SK-N-SH (cell line): ENCODE data around the gene AP2A1. TPM values are rescaled to one million over a fixed set of nuclear protein-coding genes. Genes with fewer than 3 reads are reported as not detected.

Source experiments
- CTCF ChIA-PET: fragments of 300-600, 350-600 bp; formaldehyde crosslinking; extraction: SDS; loops from one replicate; lab custom pipeline; 2021; lab: Yijun Ruan, JAX
- POLR2A ChIA-PET: fragments of 350-600 bp; sonication (Branson Sonifier 250); formaldehyde crosslinking; extraction: SDS; loops from one replicate; lab custom pipeline; 2020; ENCODE audit warnings: antibody characterized with exemption, inconsistent platforms; lab: Yijun Ruan, JAX
- DNase-seq: peaks from one replicate; pipeline ENCODE4 v3.0.0; 2012
- H2AFZ ChIP-seq: fragments of 200-600 bp; sonication (generic); 2 replicates; pipeline ENCODE4 v1.8.1; 2016; ENCODE audit warnings: antibody characterized with exemption, mild to moderate bottlenecking, low read depth
- H3F3A ChIP-seq: fragments of 200-600 bp; sonication (generic); replicated peaks from 2 replicates; pipeline ENCODE3; 2016; ENCODE audit warnings: antibody characterized with exemption, mild to moderate bottlenecking; ENCODE audit not compliant: insufficient read depth
- H3K27ac ChIP-seq, 2 experiments: fragments of 200-500 bp in 1 of 2; fragments of 200-600 bp in 1 of 2; sonication (Bioruptor generic) in 1 of 2; sonication (generic), shearing (Covaris generic) in 1 of 2; 2 replicates each; pipeline versions ENCODE4 v1.5.1 to v1.6.1; 2014 to 2016; ENCODE audit warnings: low read depth in 2 of 2, inconsistent platforms in 1 of 2, low read length in 1 of 2, mild to moderate bottlenecking in 1 of 2, mixed read lengths in 1 of 2
- H3K27me3 ChIP-seq: fragments of 200-600 bp; sonication (generic), shearing (Covaris generic); 2 replicates; pipeline ENCODE4 v1.6.1; 2016; ENCODE audit warnings: mixed run types; ENCODE audit not compliant: insufficient read depth
- H3K36me3 ChIP-seq, 2 experiments: fragments of 200-500 bp in 1 of 2; fragments of 200-600 bp in 1 of 2; sonication (Bioruptor generic) in 1 of 2; sonication (generic) in 1 of 2; replicated peaks in 1 of 2; 2 replicates each; pipeline versions ENCODE3 to v1.5.1; 2014 to 2016; ENCODE audit warnings: low read length in 1 of 2, mild to moderate bottlenecking in 1 of 2; ENCODE audit not compliant: insufficient read depth in 2 of 2, control insufficient read depth in 1 of 2
- H3K4me1 ChIP-seq, 2 experiments: fragments of 200-500 bp in 1 of 2; fragments of 200-600 bp in 1 of 2; sonication (Bioruptor generic) in 1 of 2; sonication (generic), shearing (Covaris generic) in 1 of 2; 2 replicates each; pipeline versions ENCODE4 v1.5.1 to v1.6.1; 2014 to 2016; ENCODE audit warnings: low read depth in 1 of 2, low read length in 1 of 2, mixed run types in 1 of 2; ENCODE audit not compliant: insufficient read depth in 2 of 2, control insufficient read depth in 1 of 2
- H3K4me2 ChIP-seq: fragments of 200-600 bp; sonication (generic), shearing (Covaris generic); 2 replicates; pipeline ENCODE4 v1.6.1; 2017; ENCODE audit warnings: mixed run types
- H3K4me3 ChIP-seq, 2 experiments: fragments of 200-500 bp in 1 of 2; fragments of 200-600 bp in 1 of 2; sonication (Bioruptor generic) in 1 of 2; sonication (generic), shearing (Covaris generic) in 1 of 2; 2 replicates each; pipeline versions ENCODE4 v1.5.1 to v1.8.1; 2014 to 2016; ENCODE audit warnings: low read depth in 2 of 2, inconsistent platforms in 1 of 2, low read length in 1 of 2, mild to moderate bottlenecking in 1 of 2, mixed read lengths in 1 of 2, moderate library complexity in 1 of 2
- H3K79me2 ChIP-seq: fragments of 200-600 bp; sonication (generic); 2 replicates; pipeline ENCODE4 v1.8.1; 2017; ENCODE audit warnings: mild to moderate bottlenecking; ENCODE audit not compliant: insufficient read depth
- H3K9ac ChIP-seq: fragments of 200-600 bp; sonication (generic); 2 replicates; pipeline ENCODE4 v1.6.1; 2017; ENCODE audit warnings: mixed run types
- H3K9me2 ChIP-seq: fragments of 200-600 bp; sonication (generic); 2 replicates; pipeline ENCODE4 v1.6.1; 2017; ENCODE audit warnings: mixed run types
- H3K9me3 ChIP-seq: fragments of 200-600 bp; sonication (generic); 2 replicates; pipeline ENCODE4 v1.6.1; 2017; ENCODE audit warnings: mixed run types, mild to moderate bottlenecking, moderate library complexity
- H4K20me1 ChIP-seq: fragments of 200-600 bp; sonication (generic); 2 replicates; pipeline ENCODE4 v1.6.1; 2017; ENCODE audit warnings: mild to moderate bottlenecking, mixed run types; ENCODE audit not compliant: insufficient read depth
- CHD2 ChIP-seq: fragments of 150-350 bp; IDR thresholded peaks from 2 replicates; pipeline ENCODE4 v1.6.1; 2018; ENCODE audit warnings: low read length; ENCODE audit not compliant: partially characterized antibody
- ELF1 ChIP-seq: IDR thresholded peaks from 2 replicates; pipeline ENCODE4 v1.4.0; 2012
- FOXJ3 ChIP-seq: sonication (generic); formaldehyde crosslinking; IDR thresholded peaks from 2 replicates; pipeline ENCODE4 v1.5.1; 2020; ENCODE audit warnings: mild to moderate bottlenecking, missing genetic modification reagents
- MEF2A ChIP-seq: IDR thresholded peaks from 2 replicates; pipeline ENCODE4 v1.4.0; 2012; ENCODE audit warnings: low read depth, borderline replicate concordance
- REST ChIP-seq: IDR thresholded peaks from 2 replicates; pipeline ENCODE4 v1.6.1; 2012; ENCODE audit warnings: mild to moderate bottlenecking, low read depth, low read length, moderate library complexity
- RFX5 ChIP-seq: IDR thresholded peaks from 2 replicates; pipeline ENCODE4 v1.6.1; 2012; ENCODE audit warnings: mild to moderate bottlenecking, improper control_type of control experiment, low read length
- SMC3 ChIP-seq: IDR thresholded peaks from 2 replicates; pipeline ENCODE4 v1.6.1; 2012; ENCODE audit warnings: low read depth, low read length, improper control_type of control experiment
- TCF12 ChIP-seq: IDR thresholded peaks from 2 replicates; pipeline ENCODE4 v1.4.0; 2012
- TEAD4 ChIP-seq: IDR thresholded peaks from 2 replicates; pipeline ENCODE4 v1.4.0; 2012; ENCODE audit warnings: mild to moderate bottlenecking, borderline replicate concordance; ENCODE audit not compliant: insufficient read depth
- USF2 ChIP-seq: fragments of 150-350 bp; IDR thresholded peaks from 2 replicates; pipeline ENCODE4 v1.6.1; 2017; ENCODE audit warnings: antibody characterized with exemption, low read length, low read depth, borderline replicate concordance
- WGBS: methylation state at CpG from one replicate; pipeline ENCODE4 v1.1.6; 2017; ENCODE audit warnings: low lambda C conversion rate; 5-methylcytosine and 5-hydroxymethylcytosine counted together
- polyA plus RNA-seq, 3 experiments: library from polyadenylated mRNA; depleted of rRNA; stranded (reverse); fragments of >200 nt; gene quantifications; 2 replicates each; pipeline ENCODE4 v1.2.3, GENCODE V29; 2012

Gene AP2A1
- polyA plus RNA-seq, 1 of the 3 experiments (the other 2 are of a cell fraction), result 74.8 TPM

DNA sequence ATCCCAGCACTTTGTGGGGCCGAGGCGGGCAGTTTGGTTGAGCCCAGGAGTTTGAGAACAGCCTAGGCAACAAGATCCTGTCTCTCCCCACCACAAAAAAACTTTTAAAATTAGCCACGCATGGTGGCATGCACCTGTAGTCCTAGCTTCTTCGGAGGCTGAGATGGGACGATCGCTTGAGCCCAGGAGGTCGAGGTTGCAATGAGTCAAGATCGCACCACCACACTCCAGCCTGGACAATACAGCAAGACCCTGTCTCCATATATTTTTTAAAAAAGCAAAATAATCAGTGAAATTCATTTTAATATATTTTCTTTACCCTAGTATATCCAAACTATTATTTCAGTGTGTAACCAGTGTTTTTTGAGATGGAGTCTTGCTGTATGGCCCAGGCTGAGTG lies 8.2 kb downstream of the AP2A1 start:
- over 99% methylated on average over 8 of the region's 8 CpGs for WGBS
- H3K79me2 ChIP-seq, result peaks cover 94% of the 10 kb centered on the region

DNA sequence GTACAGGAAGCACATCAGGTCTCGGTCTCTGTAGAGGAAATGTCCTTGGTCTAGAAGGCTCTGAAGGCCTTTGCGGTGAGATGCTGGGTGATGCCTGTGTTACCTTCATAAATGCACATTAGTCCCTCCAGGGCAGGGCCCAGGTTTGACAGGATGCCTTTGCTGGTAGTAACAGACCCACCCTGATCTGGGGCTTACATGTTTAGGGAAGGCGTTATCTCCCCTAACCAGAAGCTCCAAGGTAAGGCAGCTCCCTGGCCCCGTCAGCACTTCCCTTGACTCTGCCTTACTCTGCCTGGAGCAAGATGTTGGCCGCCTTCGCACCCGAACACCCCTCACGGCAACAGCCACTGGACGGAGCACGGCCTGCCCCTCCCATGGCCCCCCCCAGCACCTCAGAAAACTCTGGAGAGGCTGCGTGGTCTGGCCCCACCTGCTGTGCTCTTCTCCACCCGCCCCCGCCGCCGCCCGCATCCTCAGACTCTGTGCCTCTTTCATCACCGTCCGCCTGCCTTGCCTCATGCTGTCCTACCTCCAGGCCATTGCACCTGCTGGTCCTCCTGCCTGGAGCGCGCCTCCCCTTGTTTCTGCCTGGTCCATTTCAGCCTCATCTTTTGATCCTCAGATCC lies 9.1 kb downstream of the AP2A1 start:
- no peak for DNase-seq
- Histone ChIP-seq H3K27ac (no peak overlapping the region), H3K9me3 (no peaks in the 10 kb centered on the region), H3K36me3 (no peaks in the 10 kb centered on the region), H3K27me3 (no peaks in the 10 kb centered on the region), H3K4me3 (no peak overlapping the region), H3K4me1 (no peaks in the 10 kb centered on the region), H2AFZ (no peak overlapping the region), H3F3A (peaks cover 3% of the 10 kb centered on the region), H3K79me2 (peaks cover 88% of the 10 kb centered on the region), H3K9ac (no peak overlapping the region), H3K4me2 (no peak overlapping the region), H3K9me2 (no peaks in the 10 kb centered on the region), H4K20me1 (peaks cover 12% of the 10 kb centered on the region)
- ChIA-PET CTCF (no interaction called here), POLR2A (no interaction called here)
- no peak for TF ChIP-seq TCF12
- TF ChIP-seq ELF1, result no peak
- no peak for TF ChIP-seq CHD2
- TF ChIP-seq RFX5, result no peak
- no peak for TF ChIP-seq USF2
- TF ChIP-seq MEF2A, result no peak
- no peak for TF ChIP-seq TEAD4
- TF ChIP-seq FOXJ3 (CRISPR knock-in tag), result no peak
- WGBS, result over 99% methylated on average over 19 of the region's 20 CpGs

More for the DNA sequence above, 8.2 kb downstream of the AP2A1 start:
- H3K36me3 ChIP-seq, result no peaks in the 10 kb centered on the region
- no peaks in the 10 kb centered on the region for H3K4me1 ChIP-seq
- POLR2A ChIA-PET, result no interaction called here
- H3K4me2 ChIP-seq, result no peak overlapping the region
- no peak overlapping the region for H3K4me3 ChIP-seq
- no peak overlapping the region for H2AFZ ChIP-seq
- no peak for DNase-seq
- no peaks in the 10 kb centered on the region for H3K9me3 ChIP-seq
- no peak overlapping the region for H3K9ac ChIP-seq
- peaks cover 12% of the 10 kb centered on the region for H4K20me1 ChIP-seq
- TF ChIP-seq SMC3, result no peak
- TF ChIP-seq REST, result no peak
- no peak overlapping the region for H3K27ac ChIP-seq
- CTCF ChIA-PET, result no interaction called here
- no peaks in the 10 kb centered on the region for H3K9me2 ChIP-seq
- H3F3A ChIP-seq, result peaks cover 3% of the 10 kb centered on the region
- H3K27me3 ChIP-seq, result no peaks in the 10 kb centered on the region
